Omental fat pad (tissue), 4 donors: ENCODE measurements around the gene COX7A2. TPM values are rescaled to one million over a fixed set of nuclear protein-coding genes. Genes with fewer than 3 reads are reported as not detected.

Experiments used
- ATAC-seq: fragments of 150-250 bp; one replicate; pipeline ENCODE4 v1.9.1; 2016; ENCODE audit warnings: mild to moderate bottlenecking, moderate library complexity; ENCODE audit not compliant: low FRiP score
- DNase-seq: peaks from one replicate; pipeline ENCODE4 v3.0.0-alpha.2; 2019; ENCODE audit warnings: low spot score
- total RNA-seq, 4 donors: library from RNA; depleted of rRNA; stranded (reverse); fragments of >200 nt; gene quantifications; one replicate each; pipeline ENCODE4 v1.1.0, GENCODE V29; 2016
- TF ChIP-seq, protein P1 (sequence below), 3 donors: fragments of 450-650 bp; IDR thresholded peaks; one replicate each; pipeline ENCODE4 v1.5.1; 2016 to 2017; ENCODE audit warnings: antibody characterized with exemption in 3 of 3, mild to moderate bottlenecking in 3 of 3, moderate library complexity in 2 of 3

Gene COX7A2
- total RNA-seq, 4 donors from 2014 or later = 171 to 310 (median 221) TPM

DNA sequence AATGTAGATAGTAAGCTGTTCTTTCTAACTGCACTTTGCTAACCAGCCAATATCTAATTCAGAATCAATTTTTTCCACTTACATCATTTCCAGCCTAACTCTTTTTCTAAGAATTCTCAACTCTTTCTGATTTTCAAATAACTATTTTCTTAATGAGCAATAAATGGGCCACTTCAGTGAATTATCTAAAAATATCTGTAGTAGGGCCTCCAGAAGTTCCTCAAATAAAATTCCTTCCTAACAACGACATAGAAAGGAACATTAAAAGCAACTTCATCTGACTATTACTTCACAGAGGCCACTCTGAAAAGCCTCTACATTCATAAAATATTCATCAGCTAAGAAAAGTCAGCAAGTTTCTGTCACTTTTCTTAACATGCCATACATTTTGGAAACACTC lies 42.6 kb downstream of the COX7A2 start:
- DNase-seq (no peak), ATAC-seq (no peak)
- TF ChIP-seq, protein P1, sequence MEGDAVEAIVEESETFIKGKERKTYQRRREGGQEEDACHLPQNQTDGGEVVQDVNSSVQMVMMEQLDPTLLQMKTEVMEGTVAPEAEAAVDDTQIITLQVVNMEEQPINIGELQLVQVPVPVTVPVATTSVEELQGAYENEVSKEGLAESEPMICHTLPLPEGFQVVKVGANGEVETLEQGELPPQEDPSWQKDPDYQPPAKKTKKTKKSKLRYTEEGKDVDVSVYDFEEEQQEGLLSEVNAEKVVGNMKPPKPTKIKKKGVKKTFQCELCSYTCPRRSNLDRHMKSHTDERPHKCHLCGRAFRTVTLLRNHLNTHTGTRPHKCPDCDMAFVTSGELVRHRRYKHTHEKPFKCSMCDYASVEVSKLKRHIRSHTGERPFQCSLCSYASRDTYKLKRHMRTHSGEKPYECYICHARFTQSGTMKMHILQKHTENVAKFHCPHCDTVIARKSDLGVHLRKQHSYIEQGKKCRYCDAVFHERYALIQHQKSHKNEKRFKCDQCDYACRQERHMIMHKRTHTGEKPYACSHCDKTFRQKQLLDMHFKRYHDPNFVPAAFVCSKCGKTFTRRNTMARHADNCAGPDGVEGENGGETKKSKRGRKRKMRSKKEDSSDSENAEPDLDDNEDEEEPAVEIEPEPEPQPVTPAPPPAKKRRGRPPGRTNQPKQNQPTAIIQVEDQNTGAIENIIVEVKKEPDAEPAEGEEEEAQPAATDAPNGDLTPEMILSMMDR (IDR thresholded peaks at IDR 0.05) = no peak

- TF ChIP-seq, protein P1 (IDR thresholded peaks at IDR 0.05) = no peak
- DNase-seq (no peak), ATAC-seq (no peak)
Observed at GRCh38 chr6:75199889-75200288, 43.7 kb downstream of the COX7A2 start.

GRCh38 chr6:75196081-75196687 lies 47.4 kb downstream of the COX7A2 start:
- DNase-seq (no peak), ATAC-seq (no peak)
- TF ChIP-seq, protein P1 (IDR thresholded peaks at IDR 0.05) = no peak

DNA sequence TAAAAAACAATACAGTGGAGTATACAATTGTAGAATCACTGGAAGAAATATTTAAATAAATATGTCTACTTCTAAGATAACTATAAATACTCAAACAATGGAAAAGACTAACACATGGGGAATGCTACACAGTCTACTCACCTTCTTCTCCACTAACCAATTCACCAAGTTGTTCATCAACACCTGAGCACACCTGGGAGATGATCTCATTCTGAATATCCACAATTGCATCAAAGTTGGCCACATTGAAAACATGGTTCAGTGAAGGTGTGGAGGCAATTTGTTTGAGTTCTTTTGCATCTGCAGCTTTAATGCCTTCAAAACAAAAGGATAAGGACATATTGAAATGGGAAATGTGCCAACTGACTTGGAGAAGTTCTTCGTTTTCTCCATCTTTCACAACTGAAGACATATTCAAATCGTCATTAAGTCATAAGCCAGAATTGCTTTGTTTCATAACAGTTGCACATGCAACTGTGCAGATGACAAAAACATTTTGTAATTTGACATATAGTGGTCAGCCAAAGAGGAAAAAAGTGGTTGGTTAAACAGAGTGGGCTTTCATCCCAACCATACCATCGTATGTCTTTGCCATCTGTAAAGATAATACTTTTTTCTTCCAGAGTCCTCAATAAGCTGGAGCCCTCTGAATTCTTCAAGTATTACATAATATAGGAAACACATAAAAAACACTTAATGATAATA lies 55.2 kb downstream of the COX7A2 start:
- TF ChIP-seq, protein P1 (IDR thresholded peaks at IDR 0.05) = no peak
- ATAC-seq = no peak
- DNase-seq = no peak

Other genes with a start within 250 kb of the COX7A2 start
- 100 to 1,000 TPM; 125 to 589 (median 192) TPM for gene COL12A1, start 37.7 kb downstream of the COX7A2 start, total RNA-seq
- gene TMEM30A, start 41.0 kb upstream of the COX7A2 start, total RNA-seq = 10 to 100 TPM; 45.2 to 84.3 (median 58.4) TPM
- gene FILIP1, start 250.0 kb upstream of the COX7A2 start, total RNA-seq = 10 to 100 TPM in 1 of 4 donors, 1 to 10 TPM in 3; 3.0 to 15.9 (median 5.7) TPM